Measurements from ENCODE around the gene DIO3.

DIO3 gene

GRCh38 chr14:101600336-101600890 is 39.1 kb downstream of the DIO3 start:
- DNase-seq = no peak

GRCh38 chr14:101600891-101601605 is 39.8 kb downstream of the DIO3 start:
- no peak for DNase-seq

GRCh38 chr14:101601606-101602465 is 40.5 kb downstream of the DIO3 start:
- no peak for DNase-seq

- no peak for DNase-seq
Observed at GRCh38 chr14:101602466-101602840, 41.2 kb downstream of the DIO3 start.

- DNase-seq = no peak
Observed at GRCh38 chr14:101603096-101603495, 41.8 kb downstream of the DIO3 start.

- no peak for DNase-seq
Observed at GRCh38 chr14:101604228-101604934, 43.1 kb downstream of the DIO3 start.

- DNase-seq = no peak
Observed at GRCh38 chr14:101604935-101605780, 43.9 kb downstream of the DIO3 start.

- no peak for DNase-seq
Observed at GRCh38 chr14:101605836-101606235, 44.5 kb downstream of the DIO3 start.

All from RPMI8226 (cell line).